Retinal pigment epithelial cell (primary cell): ENCODE data around the gene CXXC5.

ENCODE experiments used
- DNase-seq: peaks from one replicate; pipeline ENCODE4 v3.0.0-alpha.2; 2010; ENCODE audit warnings: low read depth
- H3K4me3 ChIP-seq: 2 replicates; pipeline ENCODE4 v1.5.1; 2011; ENCODE audit warnings: mild to moderate bottlenecking, low read length, control low read depth, moderate library complexity
- CTCF ChIP-seq: conservative IDR thresholded peaks from 2 replicates; pipeline ENCODE4 v1.5.1; 2011; ENCODE audit warnings: low read depth, low read length, control low read depth, inconsistent platforms

Gene CXXC5

DNA sequence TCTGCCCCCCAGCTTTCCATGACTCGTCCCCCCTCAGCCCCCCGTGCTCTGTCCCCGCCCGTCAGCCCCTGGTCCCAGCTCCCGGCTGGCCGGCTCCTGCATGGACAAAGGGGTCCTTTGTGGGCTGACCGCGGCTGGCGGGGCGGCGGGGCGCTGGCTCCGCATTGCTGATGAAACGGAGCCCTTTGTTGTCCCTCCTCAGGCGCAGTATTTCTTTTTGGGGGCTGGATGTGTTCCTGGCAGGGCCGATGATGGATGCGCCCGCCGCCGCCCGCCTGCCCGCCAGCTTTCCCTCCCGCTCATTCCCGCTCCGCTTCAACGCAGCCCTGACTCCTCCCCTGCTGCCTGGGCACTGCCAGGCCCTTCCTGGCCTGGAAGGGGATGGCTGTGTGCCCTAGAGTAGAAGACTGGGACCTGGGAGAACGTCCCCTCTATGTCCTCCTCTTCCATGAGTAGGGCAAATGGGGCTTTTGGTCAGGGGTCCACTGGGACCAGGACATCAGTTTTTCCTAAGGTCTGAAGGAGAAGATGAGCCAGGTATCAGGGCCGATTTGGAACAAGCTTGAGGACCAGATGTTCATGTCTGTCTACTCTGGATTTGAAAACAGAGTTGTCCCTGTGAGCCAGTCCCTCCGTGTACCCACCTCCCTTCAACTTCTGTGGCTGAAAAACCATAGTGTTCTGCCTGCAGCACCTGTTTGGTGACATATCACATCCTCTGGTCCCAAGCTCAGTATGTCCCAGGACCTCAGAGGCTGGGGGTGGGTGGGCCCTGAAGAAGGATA is 29.0 kb downstream of the CXXC5 start:
- no peak overlapping the region for H3K4me3 ChIP-seq
- no peak for TF ChIP-seq CTCF
- no peak for DNase-seq

DNA sequence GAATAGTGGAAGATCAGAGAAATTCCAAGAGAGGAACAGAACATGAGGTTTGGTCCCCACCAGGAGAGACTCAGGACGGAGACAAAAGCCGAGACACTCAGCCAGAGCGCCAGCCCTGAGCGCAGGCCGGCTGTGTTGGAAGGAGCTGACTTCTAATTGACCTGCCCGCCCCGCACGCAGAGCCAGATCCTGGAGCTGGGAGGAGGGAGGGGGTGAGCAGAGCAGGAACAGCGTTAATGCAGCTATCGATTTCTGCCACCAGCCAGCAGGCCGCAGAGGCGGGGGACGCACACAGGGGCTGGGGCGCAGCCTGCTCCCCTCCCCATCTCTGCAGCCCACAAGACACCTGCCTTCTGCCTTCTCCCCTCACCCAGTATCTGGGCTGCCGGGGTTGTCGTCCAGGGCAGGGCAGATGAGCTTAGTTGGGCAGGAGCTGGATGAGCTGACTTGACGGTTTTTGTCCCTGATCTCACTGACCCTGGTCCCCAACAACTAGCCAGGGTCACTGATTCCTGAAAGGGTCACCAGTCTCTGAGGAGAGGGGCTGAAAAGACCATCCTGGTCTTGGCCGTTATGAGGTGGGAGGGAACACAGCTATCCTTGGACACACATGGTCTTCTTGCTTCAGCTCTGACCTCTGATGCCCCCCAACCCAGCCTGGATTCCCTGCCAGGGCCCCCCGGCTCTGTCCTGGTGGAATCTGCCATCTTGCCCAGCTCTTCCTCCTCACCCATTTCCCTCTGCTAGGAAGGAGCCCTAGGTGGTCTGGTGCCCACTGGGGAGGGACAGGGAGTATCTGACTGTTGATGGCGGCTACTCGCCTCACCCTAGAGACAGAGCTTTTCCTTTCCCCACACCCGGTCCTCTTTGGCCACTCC is 29.8 kb downstream of the CXXC5 start:
- DNase-seq, result no peak
- no peak overlapping the region for H3K4me3 ChIP-seq
- TF ChIP-seq CTCF, result no peak

DNA sequence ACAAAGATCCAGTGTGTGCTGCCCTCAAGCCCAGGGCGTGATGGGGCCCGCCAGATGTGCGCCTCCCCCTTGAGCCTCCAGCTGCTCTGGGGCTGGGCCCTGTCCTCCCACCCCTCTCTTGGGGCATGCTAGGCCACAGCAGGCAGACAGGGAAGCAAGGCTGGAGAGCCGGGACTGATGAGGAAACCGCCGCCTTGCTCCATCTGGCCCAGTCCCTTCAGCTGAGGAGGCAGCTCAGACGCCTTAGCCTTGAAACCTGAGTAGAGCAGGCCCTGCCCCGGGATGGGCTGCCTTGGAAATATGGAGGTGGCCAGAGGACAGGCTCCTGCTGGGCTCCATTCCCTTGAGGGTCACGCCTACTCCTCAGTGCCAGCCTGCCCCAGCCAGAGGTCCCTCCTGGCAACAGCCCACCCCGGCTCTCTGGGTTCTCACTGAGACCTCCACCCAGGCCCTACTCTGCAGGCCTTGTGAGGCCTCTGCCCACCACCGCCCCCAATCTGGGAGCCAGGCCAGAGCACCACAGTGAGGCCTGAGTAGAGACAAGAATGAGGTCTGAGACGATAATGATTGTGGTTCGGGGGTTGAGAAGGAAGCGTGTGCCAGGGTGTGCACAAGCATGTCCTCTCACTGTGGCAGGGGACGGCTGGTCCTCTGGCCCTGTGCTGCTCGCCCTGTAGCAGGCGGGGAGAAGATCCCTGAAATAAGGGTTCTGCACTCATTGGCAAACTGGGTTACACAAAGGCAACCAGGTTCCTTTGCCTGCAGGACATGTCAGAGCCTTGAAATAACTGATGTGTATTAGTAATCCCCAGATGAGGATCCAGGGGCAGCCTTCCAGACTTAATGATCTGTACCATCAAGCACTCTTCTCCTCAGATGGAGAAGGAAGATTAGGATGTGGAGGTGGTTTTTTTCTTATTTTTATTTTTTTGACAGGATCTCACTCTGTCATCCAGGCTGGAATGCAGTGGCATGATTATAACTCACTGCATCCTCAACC is 30.9 kb downstream of the CXXC5 start:
- no peak overlapping the region for H3K4me3 ChIP-seq
- no peak for DNase-seq
- no peak for TF ChIP-seq CTCF

DNA sequence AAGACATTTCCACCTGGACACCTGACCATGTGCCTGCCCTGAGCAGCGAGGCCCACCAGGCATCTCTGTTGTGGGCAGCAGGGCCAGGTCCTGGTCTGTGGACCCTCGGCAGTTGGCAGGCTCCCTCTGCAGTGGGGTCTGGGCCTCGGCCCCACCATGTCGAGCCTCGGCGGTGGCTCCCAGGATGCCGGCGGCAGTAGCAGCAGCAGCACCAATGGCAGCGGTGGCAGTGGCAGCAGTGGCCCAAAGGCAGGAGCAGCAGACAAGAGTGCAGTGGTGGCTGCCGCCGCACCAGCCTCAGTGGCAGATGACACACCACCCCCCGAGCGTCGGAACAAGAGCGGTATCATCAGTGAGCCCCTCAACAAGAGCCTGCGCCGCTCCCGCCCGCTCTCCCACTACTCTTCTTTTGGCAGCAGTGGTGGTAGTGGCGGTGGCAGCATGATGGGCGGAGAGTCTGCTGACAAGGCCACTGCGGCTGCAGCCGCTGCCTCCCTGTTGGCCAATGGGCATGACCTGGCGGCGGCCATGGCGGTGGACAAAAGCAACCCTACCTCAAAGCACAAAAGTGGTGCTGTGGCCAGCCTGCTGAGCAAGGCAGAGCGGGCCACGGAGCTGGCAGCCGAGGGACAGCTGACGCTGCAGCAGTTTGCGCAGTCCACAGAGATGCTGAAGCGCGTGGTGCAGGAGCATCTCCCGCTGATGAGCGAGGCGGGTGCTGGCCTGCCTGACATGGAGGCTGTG is 32.4 kb downstream of the CXXC5 start:
- TF ChIP-seq CTCF, result no peak
- no peak for DNase-seq
- H3K4me3 ChIP-seq, result no peak overlapping the region

- no peak overlapping the region for H3K4me3 ChIP-seq
- no peak for TF ChIP-seq CTCF
- DNase-seq, result no peak
Measured at GRCh38 chr5:139681112-139681458, 32.9 kb downstream of the CXXC5 start.

- no peak overlapping the region for H3K4me3 ChIP-seq
- DNase-seq, result no peak
- no peak for TF ChIP-seq CTCF
Measured at GRCh38 chr5:139681466-139681865, 33.3 kb downstream of the CXXC5 start.
